Stimulated activated CD4-positive, alpha-beta T cell treated with anti-CD3 and anti-CD28 coated beads, TNF-alpha, amount 100 ng/mL, for 4 hours (primary cell): Measurements from ENCODE around the gene TAF1B.

Source experiments
- DNase-seq, 3 experiments: peaks; one replicate each; pipeline ENCODE4 v3.0.0-alpha.2; 2020; ENCODE audit warnings: low read depth in 3 of 3

Gene TAF1B

DNA sequence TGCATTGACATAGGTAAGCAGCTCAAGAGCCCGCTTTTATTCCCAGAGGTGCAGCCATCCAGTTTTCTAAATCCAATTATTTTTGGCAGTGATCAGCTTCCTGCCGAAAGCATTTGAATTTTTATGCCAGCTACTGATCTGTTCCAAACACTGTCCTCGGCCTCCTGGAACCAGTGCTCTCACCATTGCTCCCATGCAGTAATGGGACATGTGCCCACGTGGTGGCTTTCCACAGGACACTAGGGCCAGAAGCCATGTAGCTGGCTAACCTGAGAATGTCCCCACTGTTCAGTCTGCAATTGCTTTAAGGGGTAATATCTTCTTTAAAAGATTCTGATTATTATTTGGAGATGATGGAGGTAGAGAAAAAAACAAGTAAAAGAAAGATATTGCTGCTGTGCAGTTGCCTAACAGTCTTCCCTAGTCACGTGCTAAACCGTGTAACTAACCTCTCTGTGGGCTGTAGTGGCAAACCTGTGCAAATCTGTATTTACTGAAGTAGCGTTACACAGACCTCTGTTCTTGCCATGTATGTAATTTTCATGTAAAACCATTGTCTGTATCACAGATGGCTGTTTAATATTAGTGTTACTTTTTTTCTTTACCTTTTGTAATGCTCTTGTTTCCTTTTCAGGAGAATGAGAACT lies 121.2 kb downstream of the TAF1B start:
- no peak for DNase-seq

DNA sequence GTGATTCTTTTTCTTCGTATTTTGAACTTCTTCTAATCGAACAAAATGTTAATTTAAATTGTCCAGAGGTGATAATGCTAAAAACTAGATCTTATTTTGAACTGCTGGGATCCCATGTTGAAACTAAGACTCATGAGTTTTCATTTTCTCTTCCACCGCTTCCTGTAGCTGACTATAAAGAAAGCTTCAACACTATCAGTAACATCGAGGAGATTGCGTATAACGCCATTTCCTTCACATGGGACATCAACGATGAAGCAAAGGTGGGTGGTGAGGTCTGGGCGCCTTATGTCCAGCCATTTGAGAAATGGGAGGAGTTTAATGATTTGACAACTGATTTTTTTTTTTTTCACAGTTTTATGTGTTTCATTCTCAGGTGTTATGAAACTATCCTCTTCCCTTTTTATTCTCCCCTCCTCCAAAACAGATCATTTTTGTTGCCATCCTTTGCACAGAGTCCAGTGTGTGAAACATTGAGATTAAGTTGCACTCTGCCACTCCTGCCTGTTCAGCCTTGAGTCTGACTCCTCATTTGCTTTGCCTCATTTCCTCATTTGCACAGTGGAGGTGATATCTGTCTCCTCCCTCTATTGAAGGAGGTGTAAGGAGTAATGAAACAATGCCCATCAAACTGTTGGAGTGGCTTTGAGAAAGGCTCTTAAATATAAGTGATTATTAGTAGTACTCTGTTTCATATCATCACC lies 122.0 kb downstream of the TAF1B start:
- DNase-seq = no peak

DNA sequence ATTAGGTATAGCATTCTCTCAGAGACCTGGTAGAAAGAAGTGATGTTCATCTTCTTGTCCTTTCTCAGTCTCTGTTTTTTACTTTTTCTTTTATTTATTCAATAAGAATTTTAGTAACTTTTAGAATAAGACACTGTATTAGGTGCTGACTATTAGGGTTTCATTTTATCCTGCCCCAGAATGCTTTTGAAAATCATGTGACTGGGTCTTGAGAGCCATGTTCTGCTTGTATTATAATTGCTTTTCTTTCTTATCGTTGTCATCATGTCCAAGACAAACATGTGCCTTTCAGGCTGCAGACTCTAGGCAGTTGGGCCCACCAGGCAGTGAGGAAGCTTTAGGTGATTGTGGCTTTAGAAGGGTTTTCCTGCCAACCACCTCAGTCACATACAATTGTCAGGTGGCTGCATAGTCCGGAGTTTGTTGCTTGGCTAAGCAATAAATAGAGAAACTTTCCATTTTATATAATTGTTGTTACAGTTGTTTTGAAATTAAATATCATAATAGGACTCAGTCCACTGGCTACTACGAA lies 123.3 kb downstream of the TAF1B start:
- DNase-seq = no peak

DNA sequence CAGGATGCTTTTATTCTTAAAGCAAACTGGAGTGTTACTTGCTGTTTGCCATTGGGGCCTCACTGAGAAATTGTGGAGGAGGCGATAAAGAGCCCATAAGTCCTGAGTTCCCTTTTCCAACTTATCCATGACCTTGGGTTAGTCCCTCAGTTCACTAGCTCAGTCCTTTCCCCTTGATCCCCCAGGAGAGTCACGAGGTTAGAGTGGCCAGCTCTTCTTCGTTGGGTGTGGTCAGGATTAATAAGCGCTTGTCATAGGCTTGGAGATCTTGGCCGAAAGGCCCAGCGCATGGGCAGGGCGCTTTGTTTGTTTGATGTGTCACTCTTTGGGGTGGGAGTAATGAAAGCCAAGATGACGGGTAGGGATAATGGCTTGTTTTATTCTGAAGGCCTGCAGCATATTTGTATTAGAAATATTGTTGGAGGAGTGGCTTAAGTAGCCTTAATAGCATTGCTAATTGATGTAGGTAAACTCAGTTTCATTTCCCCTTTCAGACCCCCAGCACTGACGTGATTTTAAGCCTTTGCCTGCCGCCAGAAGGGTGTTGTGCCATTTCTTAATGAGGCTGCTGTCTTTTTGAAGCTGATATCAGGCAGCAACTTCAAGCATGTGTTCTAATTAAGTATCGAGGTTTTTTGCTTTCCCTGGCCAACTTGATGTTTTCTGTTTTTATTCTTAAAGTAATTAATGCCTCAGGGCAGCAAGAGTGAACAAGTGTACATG lies 123.9 kb downstream of the TAF1B start:
- no peak for DNase-seq

DNA sequence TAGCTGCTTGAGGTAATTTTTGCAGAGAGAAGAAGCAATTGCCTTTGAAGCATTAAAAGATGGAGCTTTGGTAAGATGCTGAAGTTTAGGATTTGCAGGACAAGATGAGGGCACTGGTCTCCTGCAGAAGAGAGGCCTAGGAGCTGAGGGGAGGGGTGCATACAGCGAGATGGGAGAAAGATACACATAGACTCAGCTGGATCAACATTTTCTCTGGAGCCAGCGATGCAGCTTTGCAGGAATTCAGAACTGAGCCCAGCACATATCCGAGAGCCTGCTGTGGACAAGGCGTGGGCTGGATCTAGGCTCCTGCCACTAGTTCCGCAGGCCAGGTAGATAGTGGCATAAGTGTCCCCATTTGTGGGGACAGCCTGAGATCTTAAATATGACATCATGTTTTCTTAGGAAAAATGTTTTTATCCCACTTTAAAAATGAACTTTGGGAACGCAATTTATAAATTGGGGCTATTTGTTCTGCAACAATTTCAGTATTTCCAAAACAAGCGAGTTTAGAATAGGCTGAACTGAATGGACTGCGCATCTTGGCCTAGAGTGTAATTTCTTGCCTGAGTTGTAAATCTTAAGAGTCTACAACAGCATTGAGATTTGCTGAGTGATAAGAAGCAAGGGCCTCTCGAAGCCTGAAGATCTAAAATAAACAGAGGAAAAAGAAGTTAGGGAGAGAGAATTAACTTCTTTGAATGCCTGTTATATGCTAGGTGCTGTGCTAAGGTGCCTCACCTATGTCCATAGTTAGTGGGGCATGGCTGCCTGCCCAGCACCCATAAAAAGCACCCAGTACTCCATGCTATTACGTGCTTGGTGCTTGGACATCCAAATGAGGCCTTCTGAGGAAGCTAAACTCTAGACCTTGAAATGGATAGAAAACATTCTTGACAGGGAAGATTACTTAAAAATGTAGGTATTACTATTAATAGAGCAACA lies 125.6 kb downstream of the TAF1B start:
- DNase-seq = no peak

DNA sequence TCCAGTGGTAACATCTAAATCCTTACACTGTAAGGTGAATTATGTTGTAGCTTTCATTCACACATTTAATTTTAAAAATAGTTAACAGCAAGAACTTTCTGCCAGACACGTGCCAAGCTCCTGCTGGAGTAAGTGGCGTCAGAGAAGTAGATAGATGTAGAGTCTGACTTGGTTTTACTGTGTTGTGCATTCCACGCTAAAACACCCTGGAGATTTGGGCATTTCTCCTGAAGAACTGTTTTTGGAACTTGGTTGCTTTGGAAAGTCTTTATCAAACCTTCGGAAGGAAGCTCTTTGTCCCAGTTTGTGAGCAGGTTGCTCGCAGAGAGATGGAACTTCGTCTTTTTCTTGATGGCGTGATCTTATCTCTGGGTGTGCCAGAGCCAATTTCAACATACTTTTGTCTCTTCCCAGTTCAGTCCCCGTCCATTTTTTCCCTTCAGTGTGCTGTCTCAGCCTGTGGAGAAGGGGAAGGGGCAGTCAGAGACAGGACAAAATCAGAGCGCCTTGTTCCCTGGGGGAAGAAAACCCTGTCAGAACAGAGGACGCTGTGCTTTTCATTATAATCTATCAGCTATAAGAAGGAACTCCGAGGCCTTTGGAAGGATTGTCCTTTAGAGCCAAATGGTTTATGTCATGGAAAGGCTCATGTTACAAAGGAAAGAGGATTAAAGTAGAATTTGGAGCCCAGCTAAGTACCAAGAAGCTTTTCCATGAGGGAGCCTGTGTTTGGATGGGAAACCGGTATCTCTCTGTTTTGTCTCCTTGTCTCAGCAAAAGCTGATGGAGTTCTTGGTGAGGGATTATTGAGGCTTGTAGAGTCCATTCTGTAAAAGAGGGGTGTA lies 127.1 kb downstream of the TAF1B start:
- no peak for DNase-seq

DNA sequence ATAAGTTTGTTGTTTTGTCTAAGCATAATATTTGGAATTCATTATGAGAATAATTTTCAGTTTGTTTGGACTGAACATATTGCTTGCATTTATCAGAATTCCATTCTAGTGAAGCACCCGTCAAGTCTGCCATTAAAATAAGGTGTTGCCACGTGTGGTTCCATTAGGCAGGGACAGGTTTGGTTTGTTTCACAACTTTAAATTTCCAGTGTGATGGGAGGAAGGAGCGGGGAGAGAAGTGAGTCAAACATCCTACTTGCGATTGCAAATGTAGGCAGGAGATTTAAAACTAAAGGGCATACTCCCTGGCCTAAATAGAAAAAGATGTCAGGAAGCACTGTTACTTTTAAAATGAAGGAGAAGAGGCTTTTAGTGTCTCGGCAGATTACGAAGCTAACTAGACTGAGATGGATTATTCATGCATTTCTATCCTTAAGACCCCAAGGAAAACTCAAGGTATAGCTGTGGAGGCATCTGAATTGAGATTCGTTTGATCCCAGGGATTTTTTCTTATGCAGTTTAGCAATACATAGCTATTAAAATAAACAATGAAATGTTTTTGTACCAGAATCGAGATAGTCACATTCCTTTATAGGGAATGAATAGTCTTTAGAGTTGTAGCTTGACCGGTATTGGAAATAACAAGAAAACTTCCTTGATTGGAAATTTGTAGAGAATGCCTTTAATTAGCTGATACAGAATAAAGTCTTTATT lies 128.0 kb downstream of the TAF1B start:
- DNase-seq = no peak

DNA sequence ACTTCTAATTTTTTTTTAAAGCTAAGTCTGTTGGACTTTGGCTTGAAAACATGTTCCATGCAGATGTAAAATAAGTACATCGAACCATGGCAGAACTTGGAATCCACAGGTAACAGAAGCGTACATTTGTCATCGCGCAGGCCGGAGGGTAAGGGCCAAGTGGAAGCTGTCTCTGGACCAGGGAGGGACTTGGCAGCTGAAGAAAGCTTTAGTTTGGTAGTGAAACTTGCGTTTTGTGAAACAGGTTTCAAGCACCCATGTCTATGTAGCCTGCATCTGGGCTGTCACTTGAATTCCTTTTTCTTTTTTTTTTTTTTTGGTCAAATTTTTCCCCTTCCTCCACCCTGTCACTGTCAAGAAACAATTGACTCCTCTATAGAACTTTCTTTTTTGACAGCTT lies 128.6 kb downstream of the TAF1B start:
- DNase-seq = no peak

DNA sequence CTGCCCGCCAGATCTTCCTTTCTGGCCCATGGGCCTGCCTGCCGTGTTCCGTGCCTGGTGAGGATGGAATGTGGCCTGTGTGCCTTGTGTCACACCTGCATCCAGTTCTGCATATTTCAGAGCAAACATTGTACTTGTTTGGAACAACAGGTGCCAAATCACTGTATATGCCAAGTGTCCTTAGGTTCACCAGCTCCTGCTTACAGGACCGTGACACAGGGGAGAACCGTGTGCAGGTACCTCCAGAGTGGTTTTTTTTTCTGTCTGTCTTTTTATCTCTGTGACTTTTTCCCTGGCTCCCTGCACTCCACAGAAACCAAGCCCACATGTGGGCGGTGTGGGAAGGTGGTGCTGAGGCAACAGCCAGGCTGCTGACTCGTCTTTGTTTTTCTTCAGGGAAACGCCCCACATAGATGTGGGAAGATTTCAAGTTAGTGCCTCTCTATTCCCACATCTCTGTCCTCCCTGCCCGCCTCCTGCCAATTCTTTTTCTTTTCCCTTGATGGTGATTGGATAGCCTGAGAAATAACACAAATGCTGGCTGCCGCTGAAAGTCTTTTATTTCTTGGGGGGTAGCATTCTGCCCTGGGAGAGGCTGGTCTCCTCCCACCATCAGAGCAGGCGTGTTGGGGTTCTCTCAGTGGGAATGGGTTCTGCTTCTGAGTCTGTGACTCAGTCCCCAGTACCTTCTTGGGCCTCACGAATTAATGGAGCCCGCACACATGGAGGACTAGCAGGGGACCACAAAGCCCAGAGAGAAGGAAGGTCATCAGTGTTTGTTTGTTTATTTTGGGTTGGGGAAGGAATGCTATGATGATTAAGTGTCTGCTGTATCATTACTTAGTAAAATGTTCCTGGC lies 129.6 kb downstream of the TAF1B start:
- DNase-seq = no peak

DNA sequence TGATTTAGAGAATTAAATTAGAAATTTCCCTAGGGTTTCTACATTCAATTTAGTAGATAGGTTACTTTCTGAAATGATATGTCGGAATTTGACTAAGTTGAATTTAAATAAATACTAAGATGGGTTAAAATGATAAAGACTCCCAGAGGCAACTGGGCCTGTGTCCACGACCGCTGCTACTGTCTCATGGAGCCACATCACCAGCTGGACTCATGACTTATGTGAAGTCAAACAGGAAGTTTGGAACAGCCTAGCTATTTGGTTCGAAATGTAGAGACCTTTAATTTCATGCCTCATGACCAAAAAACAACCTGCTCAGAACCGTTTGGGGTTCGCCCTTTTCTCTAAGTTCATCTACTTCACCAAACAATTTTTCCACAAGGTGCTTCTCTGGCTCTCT lies 130.4 kb downstream of the TAF1B start:
- no peak for DNase-seq

DNA sequence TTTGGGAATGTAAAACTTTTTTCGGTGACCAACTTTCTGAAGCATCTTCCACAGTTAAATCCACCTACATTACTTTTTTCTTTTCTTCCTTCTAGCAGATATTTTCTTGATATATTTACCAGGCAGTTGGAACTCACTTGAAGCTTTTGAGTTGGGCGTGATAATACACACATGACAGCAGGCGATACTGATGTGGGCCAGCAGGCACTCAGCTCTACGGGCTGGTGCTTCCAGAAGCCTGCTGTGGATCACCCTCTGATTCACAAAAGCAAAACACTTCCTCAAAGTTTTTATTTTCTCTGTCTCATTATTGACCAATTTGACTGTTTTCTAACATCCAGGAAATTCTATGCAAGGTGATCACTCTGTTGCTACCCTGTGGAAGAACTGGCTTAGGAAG lies 131.1 kb downstream of the TAF1B start:
- no peak for DNase-seq

DNA sequence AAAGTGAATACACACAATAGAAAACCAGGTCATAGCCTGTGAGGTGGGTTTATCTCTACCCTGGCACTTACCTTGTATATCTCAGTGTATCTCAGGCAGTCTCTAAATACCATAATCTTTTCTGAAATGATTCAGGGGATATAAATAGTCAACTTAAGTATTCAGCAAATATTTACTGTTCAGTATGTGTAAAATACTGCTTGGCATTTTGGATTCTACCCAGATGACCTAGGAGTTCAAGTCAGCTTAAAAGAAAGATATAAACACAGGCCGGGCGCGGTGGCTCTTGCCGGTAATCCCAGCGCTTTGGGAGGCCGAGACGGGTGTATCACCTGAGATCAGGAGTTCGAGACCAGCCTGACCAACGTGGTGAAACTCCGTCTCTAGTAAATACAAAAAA lies 132.1 kb downstream of the TAF1B start:
- DNase-seq = no peak

DNA sequence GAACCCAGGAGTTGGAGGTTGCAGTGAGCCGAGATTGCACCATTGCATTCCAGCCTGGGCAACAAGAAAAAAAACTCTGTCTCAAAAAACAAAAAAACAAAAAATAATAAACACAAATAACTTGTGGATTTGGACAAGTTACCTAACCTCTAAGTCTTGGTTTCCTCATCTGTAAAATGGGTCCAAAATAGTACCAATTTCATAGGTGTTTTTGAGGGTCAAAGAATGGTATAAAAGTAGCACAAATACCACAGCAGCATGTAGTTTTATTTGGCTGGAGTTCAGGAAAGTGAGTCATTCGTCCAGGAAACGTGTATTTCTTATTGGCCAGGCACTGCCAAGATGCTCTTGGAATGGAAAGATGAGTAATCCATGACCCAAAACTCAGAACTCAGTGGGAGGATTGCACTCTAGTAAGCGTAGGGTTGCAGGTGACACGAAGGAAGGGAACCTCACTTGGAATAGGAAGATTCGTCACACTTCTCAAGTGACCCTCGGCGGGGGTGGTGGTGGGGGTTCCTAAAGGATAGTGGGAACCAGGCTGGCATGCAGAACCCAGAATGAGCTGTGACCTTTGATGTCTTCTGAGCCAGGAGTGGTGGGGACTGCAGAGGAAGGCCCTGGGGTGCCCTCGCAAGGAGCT lies 132.7 kb downstream of the TAF1B start:
- no peak for DNase-seq

DNA sequence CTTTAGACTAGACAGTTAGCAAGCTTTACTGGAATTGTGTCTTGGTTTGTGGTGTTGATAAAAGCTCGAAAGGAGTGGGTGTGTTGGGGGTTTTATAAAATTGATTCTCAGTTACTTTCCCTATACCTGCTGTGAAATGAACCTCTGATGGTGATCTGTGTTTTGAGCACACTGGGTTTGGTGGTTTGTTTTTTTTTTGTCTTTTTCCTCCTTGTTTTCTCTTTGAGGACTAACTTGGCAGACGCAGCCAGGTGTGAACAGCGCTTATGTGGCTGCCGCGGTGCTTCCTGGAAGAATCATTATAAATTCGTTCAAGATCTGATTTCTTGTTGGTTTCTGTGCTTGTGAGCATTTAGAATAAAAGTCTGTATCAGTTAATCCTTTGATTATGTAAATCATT lies 136.7 kb downstream of the TAF1B start:
- no peak for DNase-seq

DNA sequence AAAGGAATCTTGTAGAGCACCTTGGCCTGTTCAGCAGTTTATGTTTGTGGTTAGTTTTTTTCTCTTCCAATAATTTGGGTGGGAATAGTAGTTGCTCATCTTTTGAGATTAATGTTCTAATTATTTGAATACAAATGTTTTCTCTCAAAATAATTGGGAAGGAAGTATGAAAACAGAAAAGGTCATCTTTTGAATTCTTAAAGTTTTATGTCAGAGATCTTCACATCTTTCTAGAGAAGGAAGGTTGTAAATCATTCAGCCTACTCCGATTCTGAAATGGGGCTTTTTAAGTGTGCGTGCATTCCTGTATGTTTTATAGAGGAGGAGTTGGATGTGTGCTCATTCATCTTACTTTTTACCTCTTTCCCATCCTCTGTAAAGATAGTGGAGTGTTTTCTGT lies 137.2 kb downstream of the TAF1B start:
- DNase-seq = no peak

DNA sequence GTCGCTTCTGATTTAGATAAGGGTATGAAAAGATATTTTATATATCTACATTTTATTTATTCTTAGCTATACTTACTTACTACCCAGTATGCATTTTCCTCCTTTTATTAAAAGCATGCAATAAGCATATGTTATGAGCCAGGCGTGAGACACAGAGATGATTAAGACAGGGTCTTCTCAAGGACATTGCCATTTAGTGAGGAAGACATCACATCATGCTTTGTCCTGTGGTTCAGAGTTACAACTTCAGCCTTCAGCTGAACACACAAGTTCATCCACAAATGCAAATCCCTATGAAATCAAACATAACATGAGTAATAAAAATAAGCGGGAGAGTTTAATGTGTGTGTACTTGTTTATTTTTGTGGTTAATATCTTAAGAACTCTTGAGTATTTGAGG lies 138.4 kb downstream of the TAF1B start:
- no peak for DNase-seq

DNA sequence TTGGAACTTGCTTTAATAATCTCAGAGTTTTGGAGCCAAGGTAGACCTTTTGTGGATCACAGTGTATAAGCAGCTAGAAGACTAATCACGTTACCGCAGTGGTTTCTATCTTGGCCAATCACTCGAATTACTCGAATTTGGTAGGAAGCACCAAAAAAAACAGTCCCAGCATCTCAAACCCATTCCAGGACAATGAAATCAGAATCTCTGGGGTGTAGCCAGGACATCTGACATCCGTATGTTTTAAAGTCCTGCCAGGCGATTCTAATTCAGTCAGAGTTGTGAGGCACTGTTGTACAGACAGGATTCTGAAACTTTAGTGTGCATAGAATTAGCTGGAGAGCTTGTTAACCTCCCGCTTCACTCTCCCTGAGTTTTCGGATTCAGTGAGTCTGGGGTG lies 139.0 kb downstream of the TAF1B start:
- DNase-seq = no peak

DNA sequence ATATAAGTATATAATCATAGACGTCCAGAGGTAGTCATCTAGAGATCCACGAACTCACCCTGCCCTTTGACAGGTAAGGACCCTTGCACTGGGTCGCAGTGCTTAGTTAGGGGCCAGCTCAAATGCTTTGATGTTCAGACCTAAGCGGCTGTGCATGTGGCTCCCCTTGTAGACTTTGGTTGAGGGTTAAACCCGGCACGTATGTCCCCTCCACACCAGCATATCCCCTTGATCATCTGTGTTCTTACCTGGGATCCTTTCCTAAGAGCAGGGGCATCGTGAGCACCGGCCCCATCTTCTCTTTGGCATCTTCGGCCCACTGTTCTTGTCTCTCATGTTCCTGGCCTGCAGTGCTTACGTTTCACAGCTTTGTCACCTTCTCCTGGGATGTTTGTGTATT lies 139.6 kb downstream of the TAF1B start:
- DNase-seq = no peak
